H1 (cell line): Measurements from ENCODE around the gene CCNY. TPM values are rescaled to one million over a fixed set of nuclear protein-coding genes. Genes with fewer than 3 reads are reported as not detected.

Experiments used
- CTCF ChIA-PET: fragments of 300-600 bp; sonication (Branson Sonifier 250); formaldehyde crosslinking; loops from one replicate; lab custom pipeline; 2021; ENCODE audit not compliant: partially characterized antibody; lab: Charles Lee
- POLR2A ChIA-PET: fragments of 300-600 bp; sonication (Branson Sonifier 250); formaldehyde crosslinking; loops from one replicate; lab custom pipeline; 2021; ENCODE audit warnings: inconsistent platforms; ENCODE audit not compliant: partially characterized antibody; lab: Charles Lee
- DNase-seq, 2 experiments: peaks; one replicate each; pipeline versions ENCODE4 v3.0.0 to v3.0.0-alpha.2; 2010 to 2022; ENCODE audit warnings: low spot score in 2 of 2, low read depth in 1 of 2, mixed read lengths in 1 of 2
- FAIRE-seq: peaks from 2 replicates; lab custom pipeline; 2011; peaks lifted over from hg19 to GRCh38; lab: Jason Lieb, UNC
- H2AFZ ChIP-seq: 2 replicates; pipeline ENCODE4 v1.8.1; 2012; ENCODE audit warnings: low read length, inconsistent platforms
- H2AK5ac ChIP-seq: 2 replicates; pipeline ENCODE4 v1.6.1; 2013; ENCODE audit warnings: low read depth, low read length
- H2BK120ac ChIP-seq: replicated peaks from 2 replicates; pipeline ENCODE3; 2013; ENCODE audit warnings: low read depth, low read length, inconsistent platforms
- H2BK12ac ChIP-seq: 2 replicates; pipeline ENCODE4 v1.6.1; 2013; ENCODE audit warnings: low read depth, low read length
- H2BK15ac ChIP-seq: 2 replicates; pipeline ENCODE4 v1.6.1; 2013; ENCODE audit warnings: low read length
- H2BK20ac ChIP-seq: 2 replicates; pipeline ENCODE4 v1.6.1; 2013; ENCODE audit warnings: low read length
- H2BK5ac ChIP-seq: 2 replicates; pipeline ENCODE4 v1.6.1; 2013; ENCODE audit warnings: low read depth, low read length
- H3K14ac ChIP-seq: 2 replicates; pipeline ENCODE4 v1.6.1; 2013; ENCODE audit warnings: inconsistent platforms; ENCODE audit not compliant: insufficient read length
- H3K18ac ChIP-seq: 2 replicates; pipeline ENCODE4 v1.6.1; 2013; ENCODE audit warnings: low read length; ENCODE audit errors: extremely low read depth
- H3K23ac ChIP-seq: 2 replicates; pipeline ENCODE4 v1.6.1; 2013; ENCODE audit warnings: inconsistent platforms; ENCODE audit not compliant: insufficient read length
- H3K23me2 ChIP-seq: 2 replicates; pipeline ENCODE4 v1.6.1; 2013; ENCODE audit warnings: low read depth, low read length
- H3K27ac ChIP-seq: 2 replicates; pipeline ENCODE4 v1.6.1; 2011; ENCODE audit warnings: low read depth, low read length, inconsistent platforms
- H3K27me3 ChIP-seq, 4 experiments: replicated peaks in 1 of 4; 1 replicate in 1 of 4; 2 replicates in 3 of 4; pipeline versions ENCODE4 v1.6.1 to v1.8.1; 2011 to 2013; ENCODE audit warnings: low read length in 3 of 4, mild to moderate bottlenecking in 3 of 4, inconsistent platforms in 2 of 4, mixed read lengths in 2 of 4, moderate library complexity in 1 of 4; ENCODE audit not compliant: control insufficient read depth in 3 of 4, insufficient read depth in 3 of 4; ENCODE audit errors: extremely low read depth in 1 of 4
- H3K36me3 ChIP-seq, 4 experiments: 2 replicates each; pipeline versions ENCODE4 v1.6.1 to v1.8.1; 2011 to 2013; ENCODE audit warnings: mild to moderate bottlenecking in 4 of 4, low read length in 3 of 4, moderate library complexity in 2 of 4, control low read depth in 1 of 4, inconsistent platforms in 1 of 4; ENCODE audit not compliant: insufficient read depth in 4 of 4, control insufficient read depth in 2 of 4
- H3K4ac ChIP-seq: replicated peaks from 2 replicates; pipeline ENCODE3; 2013; ENCODE audit warnings: low read length, low read depth, mixed read lengths, inconsistent platforms; ENCODE audit not compliant: insufficient read length
- H3K4me1 ChIP-seq, 4 experiments: replicated peaks in 1 of 4; 1 replicate in 1 of 4; 2 replicates in 3 of 4; pipeline versions ENCODE4 v1.6.1 to v1.8.1; 2011 to 2013; ENCODE audit warnings: low read length in 3 of 4, inconsistent platforms in 2 of 4, mixed read lengths in 1 of 4; ENCODE audit not compliant: insufficient read depth in 4 of 4, control insufficient read depth in 3 of 4
- H3K4me2 ChIP-seq, 2 experiments: 2 replicates each; pipeline versions ENCODE4 v1.6.1 to v1.8.1; 2011 to 2013; ENCODE audit warnings: low read depth in 2 of 2, low read length in 2 of 2, control low read depth in 1 of 2, inconsistent platforms in 1 of 2, mild to moderate bottlenecking in 1 of 2; ENCODE audit not compliant: insufficient read depth in 1 of 2
- H3K4me3 ChIP-seq, 4 experiments: fragments of 200-600, 300-600 bp in 1 of 4; sonication (generic), shearing (Covaris generic), sonication (Bioruptor Twin) in 1 of 4; 2 replicates each; pipeline versions ENCODE4 v1.5.1 to v1.8.1; 2011 to 2016; ENCODE audit warnings: low read length in 4 of 4, low read depth in 3 of 4, control low read depth in 2 of 4, inconsistent platforms in 2 of 4, mild to moderate bottlenecking in 2 of 4, mixed read lengths in 1 of 4, moderate library complexity in 1 of 4; ENCODE audit not compliant: insufficient read depth in 2 of 4; ENCODE audit errors: extremely low read depth in 1 of 4
- H3K56ac ChIP-seq: replicated peaks from 2 replicates; pipeline ENCODE3; 2013; ENCODE audit warnings: low read depth, mild to moderate bottlenecking, mixed read lengths, low read length, inconsistent platforms; ENCODE audit not compliant: insufficient read length
- H3K79me1 ChIP-seq: 2 replicates; pipeline ENCODE4 v1.6.1; 2013; ENCODE audit warnings: low read depth, low read length, control low read depth
- H3K79me2 ChIP-seq, 2 experiments: 2 replicates each; pipeline versions ENCODE4 v1.6.1 to v1.8.1; 2012 to 2013; ENCODE audit warnings: low read length in 2 of 2, mild to moderate bottlenecking in 2 of 2, inconsistent platforms in 1 of 2; ENCODE audit not compliant: insufficient read depth in 2 of 2, control insufficient read depth in 1 of 2
- H3K9ac ChIP-seq, 4 experiments: replicated peaks in 1 of 4; 1 replicate in 1 of 4; 2 replicates in 3 of 4; pipeline versions ENCODE4 v1.6.1 to v1.8.1; 2011 to 2013; ENCODE audit warnings: low read depth in 3 of 4, low read length in 3 of 4, control low read depth in 2 of 4, mild to moderate bottlenecking in 2 of 4, moderate library complexity in 2 of 4, inconsistent platforms in 1 of 4; ENCODE audit errors: extremely low read depth in 1 of 4
- H3K9me3 ChIP-seq, 2 experiments: 2 replicates each; pipeline versions ENCODE4 v1.6.1 to v1.8.1; 2012 to 2013; ENCODE audit warnings: mild to moderate bottlenecking in 2 of 2, moderate library complexity in 2 of 2, control low read depth in 1 of 2, inconsistent platforms in 1 of 2, low read depth in 1 of 2, low read length in 1 of 2, mixed read lengths in 1 of 2; ENCODE audit not compliant: insufficient read depth in 2 of 2
- H4K20me1 ChIP-seq, 2 experiments: replicated peaks in 1 of 2; 2 replicates each; pipeline versions ENCODE3 to v1.8.1; 2011 to 2013; ENCODE audit warnings: inconsistent platforms in 2 of 2, low read length in 2 of 2, mild to moderate bottlenecking in 1 of 2; ENCODE audit not compliant: insufficient read depth in 2 of 2, control insufficient read depth in 1 of 2
- H4K5ac ChIP-seq: 2 replicates; pipeline ENCODE4 v1.6.1; 2013; ENCODE audit warnings: low read length, low read depth, mixed read lengths, inconsistent platforms; ENCODE audit not compliant: insufficient read length
- H4K8ac ChIP-seq: 2 replicates; pipeline ENCODE4 v1.8.0; 2013; ENCODE audit warnings: mild to moderate bottlenecking, moderate library complexity, low read length, inconsistent platforms; ENCODE audit not compliant: insufficient read depth; ENCODE audit errors: extremely low read depth
- H4K91ac ChIP-seq: replicated peaks from 2 replicates; pipeline ENCODE3; 2013; ENCODE audit warnings: low read length, mixed read lengths, inconsistent platforms; ENCODE audit not compliant: insufficient read length
- CEBPB ChIP-seq: IDR thresholded peaks from 2 replicates; pipeline ENCODE4 v1.6.1; 2012; ENCODE audit warnings: low read depth, low read length
- CHD2 ChIP-seq: IDR thresholded peaks from 2 replicates; pipeline ENCODE4 v1.6.1; 2012; ENCODE audit warnings: low read length, improper control_type of control experiment
- CTBP2 ChIP-seq: IDR thresholded peaks from 2 replicates; pipeline ENCODE4 v1.7.0; 2011; ENCODE audit warnings: borderline replicate concordance, mild to moderate bottlenecking, moderate library complexity, mixed read lengths, low read length; ENCODE audit not compliant: insufficient read depth, insufficient read length
- KDM5A ChIP-seq: fragments of 200-600 bp; IDR thresholded peaks from 2 replicates; pipeline ENCODE4 v1.7.1; 2012; ENCODE audit warnings: mild to moderate bottlenecking, low read length, inconsistent platforms, mixed read lengths
- NRF1 ChIP-seq: IDR thresholded peaks from 2 replicates; pipeline ENCODE4 v1.6.1; 2011; ENCODE audit warnings: mild to moderate bottlenecking, low read depth, low read length, improper control_type of control experiment
- RAD21 ChIP-seq, 2 experiments: IDR thresholded peaks in 1 of 2; conservative IDR thresholded peaks in 1 of 2; 2 replicates each; pipeline ENCODE4 v1.6.1; 2011; ENCODE audit warnings: low read depth in 2 of 2, low read length in 2 of 2, improper control_type of control experiment in 1 of 2, inconsistent platforms in 1 of 2, mild to moderate bottlenecking in 1 of 2, moderate library complexity in 1 of 2
- SIN3A ChIP-seq, 2 experiments: IDR thresholded peaks in 1 of 2; conservative IDR thresholded peaks in 1 of 2; 2 replicates each; pipeline ENCODE4 v1.6.1; 2011 to 2012; ENCODE audit warnings: low read length in 2 of 2, improper control_type of control experiment in 1 of 2, low read depth in 1 of 2, mild to moderate bottlenecking in 1 of 2
- SIX5 ChIP-seq: IDR thresholded peaks from 2 replicates; pipeline ENCODE4 v1.6.1; 2011; ENCODE audit warnings: mild to moderate bottlenecking, low read depth, low read length
- TAF1 ChIP-seq: IDR thresholded peaks from 2 replicates; pipeline ENCODE4 v1.6.1; 2011; ENCODE audit warnings: mild to moderate bottlenecking, low read depth, low read length
- YY1 ChIP-seq: IDR thresholded peaks from 2 replicates; pipeline ENCODE4 v1.6.1; 2011; ENCODE audit warnings: low read depth, mild to moderate bottlenecking, low read length
- WGBS, 2 experiments: shearing (Covaris generic) in 1 of 2; methylation state at CpG; one replicate each; pipeline versions ENCODE4 v1.1.6 to v1.1.7; 2013 to 2015; ENCODE audit warnings: low lambda C conversion rate in 2 of 2, mixed read lengths in 2 of 2, inconsistent platforms in 1 of 2, low coverage in 1 of 2, missing lambda C conversion rate in 1 of 2; ENCODE audit not compliant: insufficient replicate concordance in 2 of 2, insufficient coverage in 1 of 2, insufficient read length in 1 of 2; ENCODE audit errors: extremely low coverage in 1 of 2, missing lambda C conversion rate in 1 of 2; 5-methylcytosine and 5-hydroxymethylcytosine counted together
- polyA plus RNA-seq, 7 experiments: library from polyadenylated mRNA; depleted of rRNA in 3 of 7; stranded (reverse) in 5 of 7; unstranded in 2 of 7; fragments of >200 nt in 5 of 7; fragments of 200-250 nt in 2 of 7; gene quantifications; 1 replicate in 5 of 7; 2 replicates in 1 of 7; 4 replicates in 1 of 7; pipeline versions ENCODE4 v1.2.1 to v1.2.3, GENCODE V29; 2011 to 2013; ENCODE audit warnings: missing spikeins in 2 of 7, mixed read lengths in 2 of 7
- total RNA-seq: library from RNA; stranded (reverse); fragmentation: NEBNext Ultra II Directional; extraction: Animal tissue kit (Norgen Biotek cat#: 25700); gene quantifications from 2 replicates; pipeline ENCODE4 v1.2.1, GENCODE V29; 2021

CCNY gene
- total and polyA plus RNA-seq, 2 of the 8 experiments (the other 6 are each of a cell fraction or from before 2014, with no cell fraction given), result 25.3 to 68.2 TPM

GRCh38 chr10:35451151-35452016 is 115.1 kb downstream of the CCNY start:
- TF ChIP-seq CEBPB, result no peak
- TF ChIP-seq TAF1, result no peak
- TF ChIP-seq CTBP2, result no peak
- no peak for TF ChIP-seq KDM5A
- TF ChIP-seq SIX5, result no peak
- no peak for TF ChIP-seq NRF1
- no peak for TF ChIP-seq SIN3A (conservative IDR thresholded peaks at IDR 0.05 in 1 of 2, IDR thresholded peaks at IDR 0.05 in 1 of 2; ENCODE audit: low read depth in 1 of 2, low read length in 2 of 2)
- no peak for TF ChIP-seq RAD21 (IDR thresholded peaks at IDR 0.05 in 1 of 2, conservative IDR thresholded peaks at IDR 0.05 in 1 of 2; ENCODE audit: low read depth in 2 of 2, low read length in 2 of 2)
- no peak for TF ChIP-seq CHD2
- no peak for TF ChIP-seq YY1
- H2AFZ ChIP-seq, result no peak overlapping the region
- DNase-seq (no peak), FAIRE-seq (no peak)
- H2BK12ac ChIP-seq, result no peak overlapping the region
- peaks cover 0 to 81% of the 10 kb centered on the region in 2 experiments; a peak in 3 of 4 replicates for H3K79me2 ChIP-seq
- H3K23ac ChIP-seq, result no peak overlapping the region
- H2BK20ac ChIP-seq, result no peak overlapping the region
- H3K14ac ChIP-seq, result no peak overlapping the region
- no peaks in the 10 kb centered on the region for H3K9me3 ChIP-seq
- 0 out of 2 replicates have a peak overlapping the region, but pooled peaks have one; percentile 12 for H3K27ac ChIP-seq
- no peak overlapping the region for H2BK15ac ChIP-seq
- no peak overlapping the region for H4K91ac ChIP-seq
- no peak overlapping the region for H2BK120ac ChIP-seq
- H4K8ac ChIP-seq, result no peak overlapping the region
- no peak overlapping the region for H3K4ac ChIP-seq
- H3K27me3 ChIP-seq, result no peaks in the 10 kb centered on the region
- H2BK5ac ChIP-seq, result no peak overlapping the region
- H3K23me2 ChIP-seq, result no peaks in the 10 kb centered on the region
- ChIA-PET CTCF (interaction anchor here (1.5 to 1.6 kb wide), 3 partner anchors 11 to 34 kb away, joined by 3 to 4 read pairs (median 4); no protein-coding TSS in a partner anchor), POLR2A (no interaction called here)
- no peak overlapping the region for H3K4me2 ChIP-seq
- no peaks in the 10 kb centered on the region; a peak in 1 of 8 replicates for H3K36me3 ChIP-seq
- H3K4me3 ChIP-seq, result no peak overlapping the region
- peaks cover 14% of the 10 kb centered on the region for H3K79me1 ChIP-seq
- no peak overlapping the region for H3K18ac ChIP-seq
- H3K56ac ChIP-seq, result no peak overlapping the region
- no peak overlapping the region for H4K5ac ChIP-seq
- 86% methylated on average over 8 of the region's 8 CpGs; no CpG with 5 or more reads in 1 of the 2 experiments for WGBS, 2 experiments
- H4K20me1 ChIP-seq, result peaks cover 0 to 13% of the 10 kb centered on the region in 2 experiments
- no peak overlapping the region for H3K9ac ChIP-seq
- H3K4me1 ChIP-seq, result peaks cover 3 to 27% (median 20%) of the 10 kb centered on the region in 4 experiments
- no peak overlapping the region for H2AK5ac ChIP-seq
